ENCODE results near the gene GPATCH11. TPM values are rescaled to one million over a fixed set of nuclear protein-coding genes. Genes with fewer than 3 reads are reported as not detected.

GPATCH11 gene
- total and polyA plus RNA-seq, 5 donors from 2014 or later: 9.6 to 11.3 (median 10.4) TPM

- Histone ChIP-seq H3K4me1 (ENCODE audit: control insufficient read depth, insufficient read depth, low read length, poor library complexity, severe bottlenecking) (no peaks in the 10 kb centered on the region), H3K36me3 (ENCODE audit: control insufficient read depth, insufficient read depth, low read length) (peaks cover 74% of the 10 kb centered on the region), H3K27ac (ENCODE audit: insufficient read depth, low read length, poor library complexity, severe bottlenecking) (no peak overlapping the region), H3K27me3 (ENCODE audit: control insufficient read depth, insufficient read depth, low read length) (no peaks in the 10 kb centered on the region), H3K4me3 (ENCODE audit: low read depth, low read length) (no peak overlapping the region), H3K9me3 (ENCODE audit: control insufficient read depth in 2 of 2, low read length in 2 of 2) (no peaks in the 10 kb centered on the region)
- Mint-ChIP-seq H3K36me3 (peaks cover 38% of the 10 kb centered on the region), H3K27me3 (no peaks in the 10 kb centered on the region), H3K9me3 (no peaks in the 10 kb centered on the region), H3K27ac (peak overlapping the region in 1 of 3 donors; percentile 81), H3K4me3 (no peak overlapping the region), H3K4me1 (peaks cover 12 to 16% (median 14%) of the 10 kb centered on the region in 4 donors)
- ATAC-seq (ENCODE audit: low read depth in 2 of 2) (no peak), DNase-seq (no peak)
Observed at GRCh38 chr2:37091873-37092272, 7.6 kb downstream of the GPATCH11 start.

GRCh38 chr2:37096568-37096967 lies 12.2 kb downstream of the GPATCH11 start:
- H3K36me3 ChIP-seq (ENCODE audit: control insufficient read depth, insufficient read depth, low read length): peaks cover 76% of the 10 kb centered on the region
- ATAC-seq (ENCODE audit: low read depth in 2 of 2): no peak
- peak overlapping the region in 2 of 3 donors; percentile 67 to 77 for H3K27ac Mint-ChIP-seq
- H3K4me3 Mint-ChIP-seq: no peak overlapping the region
- no peaks in the 10 kb centered on the region for H3K27me3 Mint-ChIP-seq
- H3K4me1 Mint-ChIP-seq: peaks cover 0 to 9% (median 0%) of the 10 kb centered on the region in 4 donors
- peaks cover 33% of the 10 kb centered on the region for H3K36me3 Mint-ChIP-seq
- no peak overlapping the region for H3K27ac ChIP-seq (ENCODE audit: insufficient read depth, low read length, poor library complexity, severe bottlenecking)
- H3K4me3 ChIP-seq (ENCODE audit: low read depth, low read length): no peak overlapping the region
- no peaks in the 10 kb centered on the region for H3K4me1 ChIP-seq (ENCODE audit: control insufficient read depth, insufficient read depth, low read length, poor library complexity, severe bottlenecking)
- H3K27me3 ChIP-seq (ENCODE audit: control insufficient read depth, insufficient read depth, low read length): no peaks in the 10 kb centered on the region
- H3K9me3 Mint-ChIP-seq: no peaks in the 10 kb centered on the region
- DNase-seq: no peak
- H3K9me3 ChIP-seq (ENCODE audit: control insufficient read depth in 2 of 2, low read length in 2 of 2): no peaks in the 10 kb centered on the region

- H3K27me3 ChIP-seq (ENCODE audit: control insufficient read depth, insufficient read depth, low read length): no peaks in the 10 kb centered on the region
- H3K4me1 ChIP-seq (ENCODE audit: control insufficient read depth, insufficient read depth, low read length, poor library complexity, severe bottlenecking): no peaks in the 10 kb centered on the region
- Mint-ChIP-seq H3K9me3 (no peaks in the 10 kb centered on the region), H3K27me3 (no peaks in the 10 kb centered on the region), H3K36me3 (peaks cover 29% of the 10 kb centered on the region), H3K4me3 (no peak overlapping the region), H3K4me1 (peaks cover 0 to 9% (median 0%) of the 10 kb centered on the region in 4 donors), H3K27ac (no peak overlapping the region)
- H3K27ac ChIP-seq (ENCODE audit: insufficient read depth, low read length, poor library complexity, severe bottlenecking): no peak overlapping the region
- no peak overlapping the region for H3K4me3 ChIP-seq (ENCODE audit: low read depth, low read length)
- H3K36me3 ChIP-seq (ENCODE audit: control insufficient read depth, insufficient read depth, low read length): peaks cover 60% of the 10 kb centered on the region
- no peak for DNase-seq
- no peaks in the 10 kb centered on the region for H3K9me3 ChIP-seq (ENCODE audit: control insufficient read depth in 2 of 2, low read length in 2 of 2)
- no peak for ATAC-seq (ENCODE audit: low read depth in 2 of 2)
Observed at GRCh38 chr2:37098416-37099118, 14.2 kb downstream of the GPATCH11 start.

- Histone ChIP-seq H3K9me3 (ENCODE audit: control insufficient read depth in 2 of 2, low read length in 2 of 2) (no peaks in the 10 kb centered on the region), H3K27ac (ENCODE audit: insufficient read depth, low read length, poor library complexity, severe bottlenecking) (no peak overlapping the region), H3K4me1 (ENCODE audit: control insufficient read depth, insufficient read depth, low read length, poor library complexity, severe bottlenecking) (no peaks in the 10 kb centered on the region), H3K4me3 (ENCODE audit: low read depth, low read length) (no peak overlapping the region), H3K36me3 (ENCODE audit: control insufficient read depth, insufficient read depth, low read length) (peaks cover 47% of the 10 kb centered on the region), H3K27me3 (ENCODE audit: control insufficient read depth, insufficient read depth, low read length) (no peaks in the 10 kb centered on the region)
- peaks cover 0 to 9% (median 0%) of the 10 kb centered on the region in 4 donors for H3K4me1 Mint-ChIP-seq
- no peaks in the 10 kb centered on the region for H3K27me3 Mint-ChIP-seq
- no peak overlapping the region for H3K27ac Mint-ChIP-seq
- H3K36me3 Mint-ChIP-seq: peaks cover 28% of the 10 kb centered on the region
- ATAC-seq (ENCODE audit: low read depth in 2 of 2) (no peak), DNase-seq (no peak)
- H3K9me3 Mint-ChIP-seq: no peaks in the 10 kb centered on the region
- H3K4me3 Mint-ChIP-seq: no peak overlapping the region
Observed at GRCh38 chr2:37100054-37100453, 15.7 kb downstream of the GPATCH11 start.

- H3K36me3 Mint-ChIP-seq: peaks cover 36% of the 10 kb centered on the region
- no peaks in the 10 kb centered on the region for H3K9me3 Mint-ChIP-seq
- no peak for ATAC-seq (ENCODE audit: low read depth in 2 of 2)
- H3K27me3 Mint-ChIP-seq: no peaks in the 10 kb centered on the region
- Histone ChIP-seq H3K9me3 (ENCODE audit: control insufficient read depth in 2 of 2, low read length in 2 of 2) (no peaks in the 10 kb centered on the region), H3K4me1 (ENCODE audit: control insufficient read depth, insufficient read depth, low read length, poor library complexity, severe bottlenecking) (no peaks in the 10 kb centered on the region), H3K27ac (ENCODE audit: insufficient read depth, low read length, poor library complexity, severe bottlenecking) (no peak overlapping the region), H3K4me3 (ENCODE audit: low read depth, low read length) (no peak overlapping the region), H3K36me3 (ENCODE audit: control insufficient read depth, insufficient read depth, low read length) (peaks cover 42% of the 10 kb centered on the region), H3K27me3 (ENCODE audit: control insufficient read depth, insufficient read depth, low read length) (no peaks in the 10 kb centered on the region)
- H3K4me1 Mint-ChIP-seq: peaks cover 0 to 7% (median 0%) of the 10 kb centered on the region in 4 donors
- H3K27ac Mint-ChIP-seq: no peak overlapping the region
- no peak overlapping the region for H3K4me3 Mint-ChIP-seq
- no peak for DNase-seq
Observed at GRCh38 chr2:37102588-37102987, 18.3 kb downstream of the GPATCH11 start.

- Mint-ChIP-seq H3K27ac (no peak overlapping the region), H3K36me3 (peaks cover 48% of the 10 kb centered on the region), H3K9me3 (no peaks in the 10 kb centered on the region), H3K4me3 (no peak overlapping the region), H3K27me3 (no peaks in the 10 kb centered on the region), H3K4me1 (peaks cover 0 to 7% (median 0%) of the 10 kb centered on the region in 4 donors)
- Histone ChIP-seq H3K9me3 (ENCODE audit: control insufficient read depth in 2 of 2, low read length in 2 of 2) (no peaks in the 10 kb centered on the region), H3K4me3 (ENCODE audit: low read depth, low read length) (no peak overlapping the region), H3K27ac (ENCODE audit: insufficient read depth, low read length, poor library complexity, severe bottlenecking) (no peak overlapping the region), H3K27me3 (ENCODE audit: control insufficient read depth, insufficient read depth, low read length) (no peaks in the 10 kb centered on the region), H3K36me3 (ENCODE audit: control insufficient read depth, insufficient read depth, low read length) (peaks cover 42% of the 10 kb centered on the region), H3K4me1 (ENCODE audit: control insufficient read depth, insufficient read depth, low read length, poor library complexity, severe bottlenecking) (no peaks in the 10 kb centered on the region)
- DNase-seq (no peak), ATAC-seq (ENCODE audit: low read depth in 2 of 2) (no peak)
Observed at GRCh38 chr2:37104178-37104577, 19.9 kb downstream of the GPATCH11 start.

- H3K36me3 ChIP-seq (ENCODE audit: control insufficient read depth, insufficient read depth, low read length): peaks cover 49% of the 10 kb centered on the region
- no peaks in the 10 kb centered on the region for H3K27me3 ChIP-seq (ENCODE audit: control insufficient read depth, insufficient read depth, low read length)
- H3K27ac ChIP-seq (ENCODE audit: insufficient read depth, low read length, poor library complexity, severe bottlenecking): no peak overlapping the region
- H3K4me3 ChIP-seq (ENCODE audit: low read depth, low read length): no peak overlapping the region
- Mint-ChIP-seq H3K4me3 (no peak overlapping the region), H3K27me3 (no peaks in the 10 kb centered on the region), H3K4me1 (no peaks in the 10 kb centered on the region), H3K27ac (no peak overlapping the region), H3K9me3 (no peaks in the 10 kb centered on the region), H3K36me3 (peaks cover 41% of the 10 kb centered on the region)
- ATAC-seq (ENCODE audit: low read depth in 2 of 2) (no peak), DNase-seq (no peak)
- no peaks in the 10 kb centered on the region for H3K4me1 ChIP-seq (ENCODE audit: control insufficient read depth, insufficient read depth, low read length, poor library complexity, severe bottlenecking)
- H3K9me3 ChIP-seq (ENCODE audit: control insufficient read depth in 2 of 2, low read length in 2 of 2): no peaks in the 10 kb centered on the region
Observed at GRCh38 chr2:37105150-37105549, 20.8 kb downstream of the GPATCH11 start.

- peaks cover 44% of the 10 kb centered on the region for H3K36me3 Mint-ChIP-seq
- no peaks in the 10 kb centered on the region for H3K9me3 Mint-ChIP-seq
Observed at GRCh38 chr2:37109523-37109922, 25.2 kb downstream of the GPATCH11 start.

More at GRCh38 chr2:37109523-37109922, 25.2 kb downstream of the GPATCH11 start:
- no peaks in the 10 kb centered on the region for H3K4me1 ChIP-seq (ENCODE audit: control insufficient read depth, insufficient read depth, low read length, poor library complexity, severe bottlenecking)
- no peak overlapping the region for H3K27ac ChIP-seq (ENCODE audit: insufficient read depth, low read length, poor library complexity, severe bottlenecking)
- H3K27me3 ChIP-seq (ENCODE audit: control insufficient read depth, insufficient read depth, low read length): no peaks in the 10 kb centered on the region
- H3K4me3 ChIP-seq (ENCODE audit: low read depth, low read length): no peak overlapping the region
- no peak for DNase-seq
- H3K4me1 Mint-ChIP-seq: no peaks in the 10 kb centered on the region
- H3K27ac Mint-ChIP-seq: no peak overlapping the region
- no peak for ATAC-seq (ENCODE audit: low read depth in 2 of 2)
- H3K27me3 Mint-ChIP-seq: no peaks in the 10 kb centered on the region
- no peaks in the 10 kb centered on the region for H3K9me3 ChIP-seq (ENCODE audit: control insufficient read depth in 2 of 2, low read length in 2 of 2)
- H3K36me3 ChIP-seq (ENCODE audit: control insufficient read depth, insufficient read depth, low read length): peaks cover 53% of the 10 kb centered on the region
- no peak overlapping the region for H3K4me3 Mint-ChIP-seq

Data from CD4-positive, CD25-positive, alpha-beta regulatory T cell (primary cell).